ENCODE data around the gene FBXL17. TPM values are rescaled to one million over a fixed set of nuclear protein-coding genes. Genes with fewer than 3 reads are reported as not detected.

The FBXL17 gene
- total and polyA plus RNA-seq, 9 of the 15 experiments (the other 6 are each of a cell fraction or from before 2014, with no cell fraction given) = 0.32 to 5.4 (median 1.8) TPM

GRCh38 chr5:107824821-107825220 lies 557.1 kb downstream of the FBXL17 start:
- Histone ChIP-seq H3K9me3 (replicated peaks; ENCODE audit: control insufficient read depth, insufficient read depth, low read depth, low read length) (no peaks in the 10 kb centered on the region), H3K27ac (ENCODE audit: extremely low read depth, low read depth, low read length) (no peak overlapping the region), H3K27me3 (ENCODE audit: control insufficient read depth in 2 of 2, insufficient read depth in 2 of 2, low read length in 2 of 2) (no peaks in the 10 kb centered on the region), H4K20me1 (replicated peaks; ENCODE audit: control insufficient read depth, insufficient read depth, low read length) (no peaks in the 10 kb centered on the region), H3K4me2 (ENCODE audit: insufficient read depth, low read length) (no peak overlapping the region), H2AFZ (ENCODE audit: low read depth, low read length) (no peak overlapping the region), H3K4me1 (replicated peaks in 1 of 2; ENCODE audit: control insufficient read depth in 2 of 2, insufficient read depth in 2 of 2, low read length in 2 of 2) (no peaks in the 10 kb centered on the region), H3K9ac (ENCODE audit: insufficient read depth in 1 of 2, low read depth in 2 of 2, low read length in 2 of 2) (no peak overlapping the region), H3K79me2 (ENCODE audit: control insufficient read depth, insufficient read depth, low read length) (no peaks in the 10 kb centered on the region), H3K36me3 (ENCODE audit: control insufficient read depth, insufficient read depth, low read length) (no peaks in the 10 kb centered on the region), H3K9me1 (ENCODE audit: control insufficient read depth, insufficient read depth, low read length) (no peaks in the 10 kb centered on the region), H3K4me3 (no peak overlapping the region)
- in situ Hi-C loops (cut with MboI) (no loop called here), intact Hi-C loops (cut with micrococcal nuclease) (no loop called here)
- DNase-seq (ENCODE audit: extremely low read depth in 1 of 4, low spot score in 3 of 4) = no peak
- WGBS (ENCODE audit: insufficient coverage, low coverage, missing lambda C conversion rate) = 0% methylated on average over 1 of the region's 1 CpG
- ChIA-PET CTCF (ENCODE audit: low intra/inter-chr PET ratio) (interaction anchor here (0.6 kb wide), 1 partner anchor 160 kb away, joined by 3 read pairs; no protein-coding TSS in a partner anchor), POLR2A (no interaction called here)
- no TSS peak for BruUV-seq (replicated peaks)
- no peak for FAIRE-seq
- ATAC-seq = no peak
- TF ChIP-seq ZNF444 (CRISPR knock-in tag; IDR thresholded peaks at IDR 0.05) (no peak), KDM1A (IDR thresholded peaks at IDR 0.05) (no peak), TRIM28 (IDR thresholded peaks at IDR 0.05) (no peak), ETV6 (IDR thresholded peaks at IDR 0.05; ENCODE audit: borderline replicate concordance in 1 of 2, low read depth in 2 of 2, low read length in 1 of 2) (no peak), ETV6 (CRISPR knock-in tag; IDR thresholded peaks at IDR 0.05; ENCODE audit: borderline replicate concordance) (no peak), HMGXB4 (CRISPR knock-in tag; IDR thresholded peaks at IDR 0.05) (no peak), PHTF2 (CRISPR knock-in tag; IDR thresholded peaks at IDR 0.05) (no peak), RREB1 (CRISPR knock-in tag; IDR thresholded peaks at IDR 0.05) (no peak)

All from K562 (cell line).